ENCODE measurements around the gene C2CD2.
"Not testable (repeated sequence)": the region's sequence is repeated elsewhere in the genome, so short reads cannot be mapped to it uniquely, and the experiment has no call there.

GRCh38 chr21:41959697-41960096, 5.9 kb upstream of the C2CD2 start:
- TF ChIP-seq CTCF (conservative IDR thresholded peaks at IDR 0.05; ENCODE audit: low read length); EZH2phosphoT487 (IDR thresholded peaks at IDR 0.05; ENCODE audit: borderline replicate concordance, low read depth, low read length): not testable (repeated sequence)
